Measurements from ENCODE around the gene ATP10A.

ATP10A gene

GRCh38 chr15:25849157-25849921 lies 13.8 kb downstream of the ATP10A start:
- DNase-seq (ENCODE audit: low read depth), result peak; percentile 74
- TF ChIP-seq CTCF (IDR thresholded peaks at IDR 0.05; ENCODE audit: low read length, missing control alignments), result no peak
- peak overlapping the region; percentile 1 for H3K4me3 ChIP-seq (replicated peaks; ENCODE audit: low read depth, low read length)

GRCh38 chr15:25848784-25849156 lies 14.4 kb downstream of the ATP10A start:
- no peak overlapping the region for H3K4me3 ChIP-seq (replicated peaks; ENCODE audit: low read depth, low read length)
- TF ChIP-seq CTCF (IDR thresholded peaks at IDR 0.05; ENCODE audit: low read length, missing control alignments), result no peak
- no peak for DNase-seq (ENCODE audit: low read depth)

- no peak for DNase-seq (ENCODE audit: low read depth)
- TF ChIP-seq CTCF (IDR thresholded peaks at IDR 0.05; ENCODE audit: low read length, missing control alignments), result no peak
- no peak overlapping the region for H3K4me3 ChIP-seq (replicated peaks; ENCODE audit: low read depth, low read length)
Observed at GRCh38 chr15:25848325-25848724, 14.8 kb downstream of the ATP10A start.

GRCh38 chr15:25847051-25847450 lies 16.1 kb downstream of the ATP10A start:
- DNase-seq (ENCODE audit: low read depth), result no peak
- no peak for TF ChIP-seq CTCF (IDR thresholded peaks at IDR 0.05; ENCODE audit: low read length, missing control alignments)

GRCh38 chr15:25846377-25846776 lies 16.8 kb downstream of the ATP10A start:
- no peak overlapping the region for H3K4me3 ChIP-seq (replicated peaks; ENCODE audit: low read depth, low read length)
- no peak for TF ChIP-seq CTCF (IDR thresholded peaks at IDR 0.05; ENCODE audit: low read length, missing control alignments)
- DNase-seq (ENCODE audit: low read depth), result no peak

More at GRCh38 chr15:25847051-25847450, 16.1 kb downstream of the ATP10A start:
- no peak overlapping the region for H3K4me3 ChIP-seq (replicated peaks; ENCODE audit: low read depth, low read length)

- no peak for DNase-seq (ENCODE audit: low read depth)
- TF ChIP-seq CTCF (IDR thresholded peaks at IDR 0.05; ENCODE audit: low read length, missing control alignments), result no peak
Observed at GRCh38 chr15:25844981-25845680, 18.0 kb downstream of the ATP10A start.

More at GRCh38 chr15:25844981-25845680, 18.0 kb downstream of the ATP10A start:
- H3K4me3 ChIP-seq (replicated peaks; ENCODE audit: low read depth, low read length), result no peak overlapping the region

Measured in fibroblast of pulmonary artery (primary cell).